ELR (cell line): ENCODE measurements around the gene RBMS1.
"Not testable (repeated sequence)": the region's sequence is repeated elsewhere in the genome, so short reads cannot be mapped to it uniquely, and the experiment has no call there.

ENCODE experiments used
- DNase-seq: peaks from one replicate; pipeline ENCODE4 v3.0.0-alpha.2; 2015; ENCODE audit warnings: low read depth

The RBMS1 gene

GRCh38 chr2:160433466-160434140 lies 60.0 kb downstream of the RBMS1 start:
- no peak for DNase-seq

GRCh38 chr2:160432633-160433032 lies 61.0 kb downstream of the RBMS1 start:
- DNase-seq, result peak; percentile 94

DNA sequence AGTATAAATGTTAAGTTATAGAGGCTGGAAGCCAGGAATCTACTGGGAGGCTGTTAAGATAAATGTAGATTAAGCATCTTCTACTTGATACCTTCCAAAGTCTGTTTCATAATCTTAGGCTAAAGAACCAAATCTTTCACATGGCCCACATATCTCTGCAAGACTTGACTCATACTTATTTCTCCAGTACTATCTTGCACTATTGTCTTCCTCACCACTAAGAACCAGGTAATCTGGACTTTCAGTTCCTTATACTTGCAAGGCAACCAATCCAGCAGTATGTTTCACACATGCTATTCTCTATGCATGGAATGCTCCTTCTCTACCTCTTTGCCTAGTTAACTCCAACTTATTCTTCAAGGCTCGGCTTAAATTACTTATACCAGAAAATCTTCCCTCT lies 62.2 kb downstream of the RBMS1 start:
- no peak for DNase-seq

DNA sequence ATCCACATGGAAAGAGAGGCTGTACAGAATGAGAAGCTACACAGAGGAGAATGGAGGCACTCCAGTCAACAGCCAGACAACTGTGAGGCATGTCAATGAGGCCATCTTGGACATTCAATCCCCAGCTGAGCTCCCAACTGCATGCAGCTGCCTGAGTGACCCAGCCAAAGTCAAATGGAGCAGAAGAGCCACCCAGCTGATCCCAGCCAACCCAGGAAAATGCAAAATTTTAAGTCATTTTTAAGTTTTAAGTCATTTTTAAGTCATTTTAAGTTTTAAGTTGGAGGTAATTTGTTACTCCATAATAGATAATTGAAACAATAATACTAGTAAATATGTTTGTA lies 63.6 kb downstream of the RBMS1 start:
- DNase-seq, result no peak

- peak; percentile 84 for DNase-seq
Measured at GRCh38 chr2:160429248-160430000, 64.2 kb downstream of the RBMS1 start.

DNA sequence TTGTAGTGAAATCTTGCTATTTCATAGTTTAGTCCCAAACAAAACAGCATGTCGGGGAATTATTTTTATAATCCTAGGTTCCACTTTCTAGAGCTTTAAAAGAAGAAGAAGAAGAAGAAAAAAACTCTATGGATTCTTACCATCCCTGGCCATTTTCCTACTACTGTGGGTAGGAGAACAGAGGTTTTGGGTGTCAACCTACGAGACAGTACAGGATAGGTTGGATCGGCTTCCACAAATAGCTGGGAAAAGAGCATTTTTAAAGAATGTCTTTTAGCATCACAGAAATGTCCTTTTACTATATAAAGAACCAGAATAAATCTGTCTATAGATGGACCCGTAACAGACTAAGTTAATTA lies 65.2 kb downstream of the RBMS1 start:
- no peak for DNase-seq

- DNase-seq, result peak; percentile 80
Measured at GRCh38 chr2:160427629-160428404, 65.8 kb downstream of the RBMS1 start.

DNA sequence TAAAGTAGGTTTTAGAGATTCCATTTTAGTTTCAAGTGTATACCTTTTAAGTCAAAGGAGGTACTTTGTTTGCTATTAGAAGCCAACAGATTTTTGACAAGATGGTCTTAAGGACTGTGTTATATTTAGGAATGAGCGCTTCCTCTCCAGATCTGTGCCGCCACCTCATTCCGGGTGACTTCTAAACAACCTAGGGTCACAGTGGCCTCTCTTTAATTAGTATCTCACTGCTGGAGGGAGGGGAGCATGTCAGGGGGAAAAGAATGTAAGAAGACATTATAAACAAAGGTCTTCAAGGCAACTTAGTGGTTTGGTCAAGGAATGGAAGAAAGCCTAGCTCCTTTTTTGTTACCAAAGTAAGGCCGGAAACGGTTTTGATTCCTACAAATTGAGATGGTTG lies 67.0 kb downstream of the RBMS1 start:
- no peak for DNase-seq

DNA sequence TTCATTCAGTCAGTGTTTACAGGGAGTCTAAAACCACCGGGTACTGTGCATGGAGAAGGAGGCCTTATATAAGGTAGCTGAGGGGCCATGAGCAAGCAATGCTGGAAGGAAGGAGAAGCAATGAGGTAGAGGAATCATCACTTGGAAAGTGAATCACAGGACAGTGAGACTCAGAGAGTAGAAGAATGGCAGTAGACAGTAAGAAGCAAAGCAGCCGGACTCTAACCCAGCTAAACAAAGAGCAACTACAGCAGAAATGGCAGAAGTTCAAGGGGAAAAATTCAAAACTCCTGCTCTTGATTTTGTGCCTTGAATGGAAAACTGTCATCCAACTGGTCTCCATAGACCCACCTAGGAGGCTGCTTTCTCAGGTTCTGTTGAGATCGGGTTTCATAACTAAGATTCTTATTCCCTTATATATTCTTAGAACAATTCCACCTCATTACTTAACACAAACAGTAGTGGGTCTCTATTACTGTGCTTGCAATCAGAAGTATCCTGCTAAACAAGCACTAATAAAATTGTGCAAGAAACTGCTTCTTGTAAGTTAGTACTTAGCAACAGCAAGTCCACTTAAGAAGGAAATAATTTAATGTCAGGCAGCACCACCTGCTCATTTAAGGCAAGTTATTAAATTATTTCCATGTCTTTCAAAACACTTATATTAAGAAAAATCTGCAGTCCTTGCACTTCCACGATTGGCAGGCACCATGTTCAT lies 68.0 kb downstream of the RBMS1 start:
- DNase-seq, result peak; percentile 76

GRCh38 chr2:160423126-160423525 lies 70.5 kb downstream of the RBMS1 start:
- no peak for DNase-seq

DNA sequence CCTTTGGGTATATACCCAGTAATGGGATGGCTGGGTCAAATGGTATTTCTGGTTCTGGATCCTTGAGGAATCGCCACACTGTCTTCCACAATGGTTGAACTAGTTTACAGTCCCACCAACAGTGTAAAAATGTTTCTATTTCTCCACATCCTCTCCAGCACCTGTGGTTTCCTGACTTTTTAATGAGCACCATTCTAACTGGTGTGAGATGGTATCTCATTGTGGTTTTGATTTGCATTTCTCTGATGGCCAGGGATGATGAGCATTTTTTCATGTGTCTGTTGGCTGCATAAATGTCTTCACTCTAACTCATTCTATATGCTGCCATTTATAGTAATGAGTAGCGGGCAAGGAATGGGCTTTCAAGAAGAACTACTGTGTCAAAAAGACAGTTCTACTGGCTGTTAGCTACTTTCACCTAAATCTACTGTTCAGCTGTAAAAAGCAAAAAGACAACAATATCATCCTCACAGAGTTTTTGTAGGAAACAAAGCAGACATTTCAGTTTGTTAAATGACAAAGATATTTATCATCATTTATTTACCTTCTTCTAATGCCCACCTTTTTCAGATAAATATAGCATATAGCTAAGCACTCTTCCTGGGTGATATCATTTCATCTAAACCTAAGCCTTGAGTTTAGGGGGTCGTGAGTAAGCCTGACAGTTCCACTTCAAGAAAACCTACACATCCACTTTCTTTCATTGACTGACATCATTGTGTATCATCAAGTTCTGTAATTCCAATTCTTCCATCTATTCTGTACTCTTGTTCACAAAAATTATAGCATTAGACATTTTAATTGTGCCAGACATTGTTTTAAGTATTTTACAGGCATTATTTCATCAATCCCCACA lies 71.7 kb downstream of the RBMS1 start:
- not testable (repeated sequence) for DNase-seq

DNA sequence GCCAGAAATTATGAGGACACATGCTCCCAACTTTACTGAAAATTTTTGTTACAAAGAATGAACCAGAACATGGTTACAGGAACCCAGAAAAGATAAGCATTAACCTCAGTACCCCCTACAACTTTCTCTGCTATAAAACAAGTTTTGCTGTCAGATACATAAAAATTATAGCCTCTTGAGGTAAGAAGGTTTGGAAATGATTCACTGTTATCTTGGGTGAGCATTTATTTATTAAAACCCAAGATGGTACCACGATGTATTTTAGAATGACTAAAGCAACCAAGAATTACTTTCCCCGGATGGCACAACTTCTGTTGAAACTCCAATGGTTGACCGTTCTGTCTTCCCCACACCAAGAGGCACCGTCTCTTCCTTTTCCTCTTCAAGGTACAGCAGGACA lies 72.9 kb downstream of the RBMS1 start:
- no peak for DNase-seq

- DNase-seq, result peak; percentile 54
Measured at GRCh38 chr2:160419776-160420505, 73.7 kb downstream of the RBMS1 start.

DNA sequence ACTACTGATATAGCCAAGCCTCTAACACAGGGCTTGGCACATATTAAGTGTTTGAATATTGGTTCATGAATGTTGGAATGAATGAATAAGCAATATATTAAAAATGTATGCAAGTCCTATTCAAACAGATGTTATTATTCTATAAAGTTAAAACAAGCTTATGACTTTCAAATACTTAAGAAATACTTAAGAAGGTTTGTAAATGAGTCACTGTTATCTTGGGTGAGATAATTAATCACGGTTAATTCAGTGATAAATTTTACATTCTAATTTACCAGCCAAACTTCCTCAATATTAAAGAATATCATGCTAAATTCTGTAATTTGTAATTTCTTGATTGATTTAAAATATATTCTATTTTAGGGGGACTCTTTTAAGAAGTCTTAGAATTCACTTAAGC lies 74.8 kb downstream of the RBMS1 start:
- peak; percentile 54 for DNase-seq

GRCh38 chr2:160418398-160418765 lies 75.2 kb downstream of the RBMS1 start:
- DNase-seq, result peak; percentile 66

- DNase-seq, result peak; percentile 88
Measured at GRCh38 chr2:160417745-160418397, 75.7 kb downstream of the RBMS1 start.

GRCh38 chr2:160415991-160416390 lies 77.6 kb downstream of the RBMS1 start:
- DNase-seq, result peak; percentile 89

- no peak for DNase-seq
Measured at GRCh38 chr2:160411955-160412354, 81.7 kb downstream of the RBMS1 start.

DNA sequence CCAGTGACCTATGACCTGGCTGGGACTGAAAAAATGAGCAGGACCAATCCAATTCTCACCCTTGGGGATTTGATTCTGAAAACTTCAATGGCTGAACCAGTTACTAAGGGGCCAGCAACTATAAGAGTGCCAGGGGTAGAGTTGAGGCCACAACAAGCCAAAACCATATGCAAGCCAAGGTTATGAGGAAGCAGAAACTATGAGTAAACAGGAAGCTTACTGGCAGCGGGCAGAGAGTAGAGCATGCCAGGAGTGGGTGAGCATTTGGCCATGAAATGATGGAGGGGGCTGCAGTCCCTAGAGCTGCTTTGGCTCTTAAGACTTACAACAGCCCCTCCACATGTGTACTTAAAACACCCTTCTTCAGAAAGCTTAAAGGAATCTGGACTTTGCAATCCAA lies 82.4 kb downstream of the RBMS1 start:
- peak; percentile 83 for DNase-seq

- no peak for DNase-seq
Measured at GRCh38 chr2:160409480-160409879, 84.1 kb downstream of the RBMS1 start.
